Activated T-cell treated with anti-CD3 and anti-CD28 coated beads for 48 hours (primary cell): Measurements from ENCODE around the gene NRXN3.
A peak's percentile ranks its signal among the peaks of the same experiment; 100 is the strongest.
"Not testable (repeated sequence)": the region's sequence is repeated elsewhere in the genome, so short reads cannot be mapped to it uniquely, and the experiment has no call there.

Source experiments
- DNase-seq: peaks from one replicate; pipeline ENCODE4 v3.0.0-alpha.2; 2020; ENCODE audit warnings: low read depth

The NRXN3 gene

GRCh38 chr14:78486621-78487020 lies 316.4 kb downstream of the NRXN3 start:
- DNase-seq, result no peak

GRCh38 chr14:78487573-78487972 lies 317.4 kb downstream of the NRXN3 start:
- not testable (repeated sequence) for DNase-seq

- no peak for DNase-seq
Measured at GRCh38 chr14:78488938-78489337, 318.8 kb downstream of the NRXN3 start.

GRCh38 chr14:78491048-78491447 lies 320.9 kb downstream of the NRXN3 start:
- no peak for DNase-seq

GRCh38 chr14:78498062-78498595 lies 328.0 kb downstream of the NRXN3 start:
- DNase-seq, result no peak

- no peak for DNase-seq
Measured at GRCh38 chr14:78501909-78502308, 331.7 kb downstream of the NRXN3 start.

GRCh38 chr14:78508023-78508422 lies 337.9 kb downstream of the NRXN3 start:
- no peak for DNase-seq

- no peak for DNase-seq
Measured at GRCh38 chr14:78509516-78509915, 339.3 kb downstream of the NRXN3 start.

- no peak for DNase-seq
Measured at GRCh38 chr14:78512021-78512420, 341.8 kb downstream of the NRXN3 start.

- DNase-seq, result no peak
Measured at GRCh38 chr14:78519863-78520262, 349.7 kb downstream of the NRXN3 start.

- DNase-seq, result no peak
Measured at GRCh38 chr14:78524196-78524595, 354.0 kb downstream of the NRXN3 start.

GRCh38 chr14:78524766-78525165 lies 354.6 kb downstream of the NRXN3 start:
- no peak for DNase-seq

- no peak for DNase-seq
Measured at GRCh38 chr14:78530078-78530477, 359.9 kb downstream of the NRXN3 start.

GRCh38 chr14:78534141-78534540 lies 364.0 kb downstream of the NRXN3 start:
- no peak for DNase-seq

- DNase-seq, result no peak
Measured at GRCh38 chr14:78535041-78535440, 364.9 kb downstream of the NRXN3 start.

- DNase-seq, result not testable (repeated sequence)
Measured at GRCh38 chr14:78541788-78542187, 371.6 kb downstream of the NRXN3 start.

GRCh38 chr14:78543433-78543832 lies 373.3 kb downstream of the NRXN3 start:
- DNase-seq, result no peak

- DNase-seq, result no peak
Measured at GRCh38 chr14:78561074-78561473, 390.9 kb downstream of the NRXN3 start.

GRCh38 chr14:78566026-78566858 lies 396.1 kb downstream of the NRXN3 start:
- peak; percentile 58 for DNase-seq

- DNase-seq, result no peak
Measured at GRCh38 chr14:78566859-78567172, 396.6 kb downstream of the NRXN3 start.

- DNase-seq, result no peak
Measured at GRCh38 chr14:78567343-78567742, 397.2 kb downstream of the NRXN3 start.

- not testable (repeated sequence) for DNase-seq
Measured at GRCh38 chr14:78573736-78574135, 403.6 kb downstream of the NRXN3 start.

- DNase-seq, result no peak
Measured at GRCh38 chr14:78576437-78577166, 406.4 kb downstream of the NRXN3 start.
